ENCODE results near the gene DNLZ.

DNLZ gene

GRCh38 chr9:136336156-136336870, 27.2 kb downstream of the DNLZ start:
- Histone ChIP-seq H3K36me3 (ENCODE audit: control insufficient read depth, low read length) (no peaks in the 10 kb centered on the region), H3K27ac (ENCODE audit: low read depth, low read length) (no peak overlapping the region), H3K9me2 (replicated peaks; ENCODE audit: control insufficient read depth, low read length) (no peaks in the 10 kb centered on the region), H3K27me3 (ENCODE audit: control insufficient read depth, low read length) (no peaks in the 10 kb centered on the region), H3K4me1 (ENCODE audit: control insufficient read depth, low read length) (no peaks in the 10 kb centered on the region), H3K79me2 (ENCODE audit: control insufficient read depth, low read length) (no peaks in the 10 kb centered on the region), H3K9me3 (ENCODE audit: control insufficient read depth, insufficient read depth, low read length) (no peaks in the 10 kb centered on the region), H3F3A (ENCODE audit: control insufficient read depth, insufficient read depth) (no peaks in the 10 kb centered on the region), H4K20me1 (ENCODE audit: control insufficient read depth, insufficient read depth, low read depth, low read length) (no peaks in the 10 kb centered on the region), H3K4me3 (ENCODE audit: low read length) (no peak overlapping the region), H3K4me2 (ENCODE audit: low read length) (no peak overlapping the region)
- TF ChIP-seq EZH2phosphoT487 (IDR thresholded peaks at IDR 0.05; ENCODE audit: borderline replicate concordance, low read length) (no peak), CTCF (IDR thresholded peaks at IDR 0.05; ENCODE audit: low read depth, low read length, poor library complexity, severe bottlenecking) (no peak)

- Histone ChIP-seq H3K79me2 (ENCODE audit: control insufficient read depth, low read length) (no peaks in the 10 kb centered on the region), H3K27me3 (ENCODE audit: control insufficient read depth, low read length) (no peaks in the 10 kb centered on the region), H4K20me1 (ENCODE audit: control insufficient read depth, insufficient read depth, low read depth, low read length) (no peaks in the 10 kb centered on the region), H3K27ac (ENCODE audit: low read depth, low read length) (no peak overlapping the region), H3K36me3 (ENCODE audit: control insufficient read depth, low read length) (no peaks in the 10 kb centered on the region), H3K4me1 (ENCODE audit: control insufficient read depth, low read length) (no peaks in the 10 kb centered on the region), H3F3A (ENCODE audit: control insufficient read depth, insufficient read depth) (no peaks in the 10 kb centered on the region), H3K4me3 (ENCODE audit: low read length) (no peak overlapping the region), H3K9me3 (ENCODE audit: control insufficient read depth, insufficient read depth, low read length) (no peaks in the 10 kb centered on the region), H3K4me2 (ENCODE audit: low read length) (no peak overlapping the region), H3K9me2 (replicated peaks; ENCODE audit: control insufficient read depth, low read length) (no peaks in the 10 kb centered on the region)
- TF ChIP-seq EZH2phosphoT487 (IDR thresholded peaks at IDR 0.05; ENCODE audit: borderline replicate concordance, low read length), result no peak
- no peak for TF ChIP-seq CTCF (IDR thresholded peaks at IDR 0.05; ENCODE audit: low read depth, low read length, poor library complexity, severe bottlenecking)
These were observed 28.0 kb downstream of the DNLZ start for GRCh38 chr9:136335296-136336155.

- no peaks in the 10 kb centered on the region for H3K36me3 ChIP-seq (ENCODE audit: control insufficient read depth, low read length)
- no peaks in the 10 kb centered on the region for H3K79me2 ChIP-seq (ENCODE audit: control insufficient read depth, low read length)
- H3F3A ChIP-seq (ENCODE audit: control insufficient read depth, insufficient read depth), result no peaks in the 10 kb centered on the region
- TF ChIP-seq CTCF (IDR thresholded peaks at IDR 0.05; ENCODE audit: low read depth, low read length, poor library complexity, severe bottlenecking) (no peak), EZH2phosphoT487 (IDR thresholded peaks at IDR 0.05; ENCODE audit: borderline replicate concordance, low read length) (no peak)
- no peak overlapping the region for H3K4me3 ChIP-seq (ENCODE audit: low read length)
- H3K27ac ChIP-seq (ENCODE audit: low read depth, low read length), result no peak overlapping the region
- H3K9me3 ChIP-seq (ENCODE audit: control insufficient read depth, insufficient read depth, low read length), result no peaks in the 10 kb centered on the region
- H3K4me2 ChIP-seq (ENCODE audit: low read length), result no peak overlapping the region
- H3K9me2 ChIP-seq (replicated peaks; ENCODE audit: control insufficient read depth, low read length), result no peaks in the 10 kb centered on the region
- H3K27me3 ChIP-seq (ENCODE audit: control insufficient read depth, low read length), result no peaks in the 10 kb centered on the region
- no peaks in the 10 kb centered on the region for H4K20me1 ChIP-seq (ENCODE audit: control insufficient read depth, insufficient read depth, low read depth, low read length)
- H3K4me1 ChIP-seq (ENCODE audit: control insufficient read depth, low read length), result no peaks in the 10 kb centered on the region
These were observed 29.0 kb downstream of the DNLZ start for GRCh38 chr9:136334541-136334940.
